GM06990 (cell line): ENCODE results near the gene PLEKHD1.

Source experiments
- DNase-seq: peaks from one replicate; pipeline ENCODE4 v3.0.0-alpha.2; 2011; ENCODE audit not compliant: insufficient read length; ENCODE audit errors: extremely low read depth
- H3K27me3 ChIP-seq: replicated peaks from 2 replicates; pipeline ENCODE4 v1.6.0; 2011; ENCODE audit warnings: low read length; ENCODE audit not compliant: control insufficient read depth, insufficient read depth
- H3K36me3 ChIP-seq: 2 replicates; pipeline ENCODE4 v1.5.1; 2011; ENCODE audit warnings: low read length; ENCODE audit not compliant: control insufficient read depth, insufficient read depth
- H3K4me3 ChIP-seq: replicated peaks from 2 replicates; pipeline ENCODE4 v1.5.1; 2011; ENCODE audit warnings: low read depth, mild to moderate bottlenecking, control low read depth, low read length
- TF ChIP-seq, protein P1 (sequence below): IDR thresholded peaks from 2 replicates; pipeline ENCODE4 v1.5.1; 2011; ENCODE audit warnings: low read length, control low read depth, mild to moderate bottlenecking, inconsistent platforms; ENCODE audit not compliant: insufficient read depth, poor library complexity, severe bottlenecking

The PLEKHD1 gene

GRCh38 chr14:69559581-69560011 lies 75.1 kb downstream of the PLEKHD1 start:
- H3K27me3 ChIP-seq = peaks cover under 1% of the 10 kb centered on the region; the same call in 1 of the 2 replicates
- no peak overlapping the region for H3K4me3 ChIP-seq
- TF ChIP-seq, protein P1, sequence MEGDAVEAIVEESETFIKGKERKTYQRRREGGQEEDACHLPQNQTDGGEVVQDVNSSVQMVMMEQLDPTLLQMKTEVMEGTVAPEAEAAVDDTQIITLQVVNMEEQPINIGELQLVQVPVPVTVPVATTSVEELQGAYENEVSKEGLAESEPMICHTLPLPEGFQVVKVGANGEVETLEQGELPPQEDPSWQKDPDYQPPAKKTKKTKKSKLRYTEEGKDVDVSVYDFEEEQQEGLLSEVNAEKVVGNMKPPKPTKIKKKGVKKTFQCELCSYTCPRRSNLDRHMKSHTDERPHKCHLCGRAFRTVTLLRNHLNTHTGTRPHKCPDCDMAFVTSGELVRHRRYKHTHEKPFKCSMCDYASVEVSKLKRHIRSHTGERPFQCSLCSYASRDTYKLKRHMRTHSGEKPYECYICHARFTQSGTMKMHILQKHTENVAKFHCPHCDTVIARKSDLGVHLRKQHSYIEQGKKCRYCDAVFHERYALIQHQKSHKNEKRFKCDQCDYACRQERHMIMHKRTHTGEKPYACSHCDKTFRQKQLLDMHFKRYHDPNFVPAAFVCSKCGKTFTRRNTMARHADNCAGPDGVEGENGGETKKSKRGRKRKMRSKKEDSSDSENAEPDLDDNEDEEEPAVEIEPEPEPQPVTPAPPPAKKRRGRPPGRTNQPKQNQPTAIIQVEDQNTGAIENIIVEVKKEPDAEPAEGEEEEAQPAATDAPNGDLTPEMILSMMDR = no peak
- DNase-seq = no peak
- H3K36me3 ChIP-seq = no peaks in the 10 kb centered on the region

DNA sequence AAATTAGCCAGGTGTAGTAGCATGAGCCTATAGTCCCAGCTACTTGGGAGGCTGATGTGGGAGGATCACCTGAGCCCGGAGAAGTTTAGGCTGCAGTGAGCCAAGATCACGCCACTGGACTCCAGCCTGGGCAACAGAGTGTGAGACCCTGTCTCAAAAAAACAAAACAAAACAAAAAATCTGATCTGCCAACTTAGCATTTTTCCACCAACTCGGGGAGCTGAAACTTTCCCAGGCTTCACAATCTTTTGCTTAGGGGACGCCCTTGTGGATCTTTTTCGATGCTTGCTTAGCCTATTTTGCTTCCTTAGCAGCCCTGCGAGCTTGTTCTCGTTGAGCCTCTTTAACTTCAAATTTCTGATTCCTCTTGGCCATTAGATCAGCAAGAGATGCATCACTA lies 76.3 kb downstream of the PLEKHD1 start:
- Histone ChIP-seq H3K36me3 (no peaks in the 10 kb centered on the region), H3K27me3 (peaks cover 4% of the 10 kb centered on the region), H3K4me3 (no peak overlapping the region)
- DNase-seq = no peak
- TF ChIP-seq, protein P1 = no peak

DNA sequence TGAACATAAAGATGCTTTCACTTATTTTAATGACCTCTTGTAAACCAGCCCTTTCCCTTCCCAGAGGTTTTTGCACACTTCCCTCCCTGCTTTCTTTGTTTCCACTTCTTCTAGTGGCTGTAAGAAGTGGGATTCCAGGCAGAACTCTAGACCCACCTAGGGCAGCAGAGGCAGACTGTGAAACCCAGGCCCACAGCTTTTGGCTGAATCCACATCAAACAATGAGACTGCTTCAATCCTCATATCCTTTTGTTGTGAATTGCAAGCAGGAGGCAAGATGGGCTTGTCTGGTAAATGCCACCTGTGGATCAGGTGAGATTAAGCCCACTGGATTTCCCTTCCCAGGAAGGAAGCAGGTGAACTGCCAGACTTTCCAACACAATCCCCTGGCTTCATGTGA lies 77.4 kb downstream of the PLEKHD1 start:
- no peak for DNase-seq
- TF ChIP-seq, protein P1 = no peak
- H3K27me3 ChIP-seq = peaks cover 4% of the 10 kb centered on the region
- no peaks in the 10 kb centered on the region for H3K36me3 ChIP-seq
- no peak overlapping the region for H3K4me3 ChIP-seq

DNA sequence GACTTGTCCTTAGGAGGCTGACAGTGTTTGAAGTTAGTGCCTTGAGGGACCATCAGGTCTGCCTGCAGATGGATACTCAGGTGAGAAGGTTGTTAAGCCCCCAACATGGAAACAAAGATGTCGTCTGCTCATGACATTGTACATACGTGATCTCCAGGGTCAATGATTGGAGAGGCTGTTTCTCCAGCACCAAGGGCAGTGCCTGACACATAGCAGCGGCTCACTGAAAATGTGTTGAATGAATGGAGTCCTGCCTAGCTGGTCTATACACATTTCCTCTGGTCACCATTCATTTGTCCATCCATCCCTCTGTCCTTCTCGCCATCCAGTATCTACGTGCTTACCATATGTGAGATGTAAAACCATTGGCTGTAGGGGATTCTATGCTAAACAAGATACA lies 83.0 kb downstream of the PLEKHD1 start:
- Histone ChIP-seq H3K36me3 (no peaks in the 10 kb centered on the region), H3K27me3 (peaks cover 5% of the 10 kb centered on the region)
- TF ChIP-seq, protein P1 = no peak

DNA sequence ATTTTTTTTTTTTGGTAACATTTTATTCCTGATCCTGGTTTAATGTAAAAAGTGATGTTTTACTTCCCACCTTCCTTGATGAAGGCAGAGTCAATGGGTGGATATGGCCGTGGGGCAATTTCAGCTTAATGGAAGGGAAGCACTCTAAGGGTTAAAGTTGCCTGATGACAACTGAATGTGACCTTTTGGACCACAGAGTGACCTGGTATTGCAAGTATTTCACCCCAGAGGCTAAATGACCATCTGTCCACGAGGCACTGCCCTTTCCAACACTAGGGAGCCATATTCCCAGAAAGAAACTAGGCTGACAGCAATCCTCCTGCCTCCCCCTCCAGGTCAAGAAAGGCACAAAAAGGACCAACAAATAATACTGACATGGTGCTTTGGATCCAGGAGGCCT lies 85.3 kb downstream of the PLEKHD1 start:
- H3K27me3 ChIP-seq = peaks cover 2% of the 10 kb centered on the region
- H3K4me3 ChIP-seq = no peak overlapping the region
- no peaks in the 10 kb centered on the region for H3K36me3 ChIP-seq
- TF ChIP-seq, protein P1 = no peak
- no peak for DNase-seq

More for the DNA sequence above, 83.0 kb downstream of the PLEKHD1 start:
- H3K4me3 ChIP-seq = no peak overlapping the region
- DNase-seq = no peak

- peaks cover 2% of the 10 kb centered on the region for H3K27me3 ChIP-seq
- H3K36me3 ChIP-seq = no peaks in the 10 kb centered on the region
- H3K4me3 ChIP-seq = no peak overlapping the region
- DNase-seq = no peak
- TF ChIP-seq, protein P1 = no peak
Measured at GRCh38 chr14:69570836-69571330, 86.4 kb downstream of the PLEKHD1 start.
